GM12878 (cell line): ENCODE measurements around the gene METAP2. TPM values are rescaled to one million over a fixed set of nuclear protein-coding genes. Genes with fewer than 3 reads are reported as not detected.

Experiments
- CREB1 ChIP-seq: IDR thresholded peaks from 2 replicates; pipeline ENCODE4 v1.6.1; 2012; ENCODE audit warnings: low read depth, mild to moderate bottlenecking, inconsistent platforms
- FOXK2 ChIP-seq: fragments of 450-650 bp; IDR thresholded peaks from 2 replicates; pipeline ENCODE4 v1.6.1; 2017; ENCODE audit warnings: mild to moderate bottlenecking, moderate library complexity
- IKZF2 ChIP-seq, 2 experiments: fragments of 450-650 bp; IDR thresholded peaks; 2 replicates each; pipeline ENCODE4 v1.6.1; 2017; ENCODE audit warnings: mild to moderate bottlenecking in 2 of 2, moderate library complexity in 2 of 2
- POLR2A ChIP-seq: IDR thresholded peaks from 2 replicates; pipeline ENCODE4 v1.6.1; 2011; ENCODE audit warnings: low read depth, mild to moderate bottlenecking, low read length
- POU2F2 ChIP-seq: IDR thresholded peaks from 3 replicates; pipeline ENCODE4 v1.6.1; 2011; ENCODE audit warnings: low read depth, mild to moderate bottlenecking, low read length, borderline replicate concordance
- SUPT20H ChIP-seq: IDR thresholded peaks from 2 replicates; pipeline ENCODE4 v1.6.1; 2011; ENCODE audit warnings: low read depth, mild to moderate bottlenecking, low read length, moderate library complexity, borderline replicate concordance; ENCODE audit not compliant: control insufficient read depth
- SUZ12 ChIP-seq: fragments of 200-600 bp; sonication (generic); IDR thresholded peaks from one replicate; pipeline ENCODE4 v1.6.1; 2018; ENCODE audit warnings: antibody characterized with exemption, mild to moderate bottlenecking; ENCODE audit not compliant: unreplicated experiment
- YBX1 ChIP-seq: fragments of 450-650 bp; IDR thresholded peaks from 2 replicates; pipeline ENCODE4 v1.6.1; 2016; ENCODE audit warnings: antibody characterized with exemption
- polyA plus RNA-seq, 11 experiments: library from polyadenylated mRNA; depleted of rRNA in 4 of 11; unstranded in 6 of 11; stranded (reverse) in 5 of 11; fragments of >200 nt; fragmentation: Nextera tagmentation in 4 of 11; fragmentation: Illumina TruSeq in 1 of 11; extraction: Ambion mirVana in 4 of 11; extraction: Trizol in 1 of 11; gene quantifications; 1 replicate in 1 of 11; 2 replicates in 10 of 11; pipeline versions ENCODE4 v1.2.1 to v1.2.3, GENCODE V29; 2011 to 2016; ENCODE audit warnings: inconsistent platforms in 2 of 11, missing spikeins in 2 of 11, low read depth in 1 of 11
- total RNA-seq, 4 experiments: library from RNA; depleted of rRNA in 3 of 4; stranded (reverse); fragments of >200 nt in 3 of 4; fragmentation: Illumina TruSeq in 1 of 4; extraction: Trizol in 1 of 4; gene quantifications; 2 replicates each; pipeline versions ENCODE4 v1.2.1 to v1.2.3, GENCODE V29; 2013 to 2021
- TF ChIP-seq, protein P1 (sequence below): fragments of 450-650 bp; conservative IDR thresholded peaks from 2 replicates; pipeline ENCODE4 v1.6.1; 2017; ENCODE audit warnings: mild to moderate bottlenecking, moderate library complexity
- TF ChIP-seq, protein P2 (sequence below): IDR thresholded peaks from 2 replicates; pipeline ENCODE4 v1.6.1; 2011; ENCODE audit warnings: low read depth, low read length, improper control_type of control experiment, borderline replicate concordance
- TF ChIP-seq, protein P3 (sequence below): fragments of 450-650 bp; formaldehyde crosslinking; IDR thresholded peaks from 2 replicates; pipeline ENCODE4 v1.4.0; 2022; ENCODE audit warnings: mild to moderate bottlenecking, moderate library complexity

Gene METAP2
- total and polyA plus RNA-seq, 10 of the 15 experiments (the other 5 are each of a cell fraction or from before 2014, with no cell fraction given), result 50.7 to 132 (median 73.9) TPM

DNA sequence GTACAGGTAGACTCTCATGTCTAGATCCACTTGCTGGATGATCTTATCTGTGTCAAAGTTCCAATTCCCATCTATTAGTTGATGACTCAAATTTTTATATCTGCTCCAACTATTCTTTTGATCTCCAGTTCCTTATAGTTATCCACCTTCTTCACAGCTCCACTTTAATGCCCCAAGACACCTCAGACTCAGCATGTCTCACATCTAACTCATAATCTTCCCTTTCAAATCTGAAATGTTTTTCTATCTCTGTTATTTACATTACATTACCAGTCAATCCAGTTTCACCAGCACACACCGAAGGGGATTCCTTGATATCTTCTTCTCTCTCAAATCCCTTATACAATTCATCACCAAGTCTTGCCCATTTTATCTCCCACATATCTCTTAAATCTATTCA is 3.7 kb upstream of the METAP2 start (continued):
- TF ChIP-seq, protein P1, sequence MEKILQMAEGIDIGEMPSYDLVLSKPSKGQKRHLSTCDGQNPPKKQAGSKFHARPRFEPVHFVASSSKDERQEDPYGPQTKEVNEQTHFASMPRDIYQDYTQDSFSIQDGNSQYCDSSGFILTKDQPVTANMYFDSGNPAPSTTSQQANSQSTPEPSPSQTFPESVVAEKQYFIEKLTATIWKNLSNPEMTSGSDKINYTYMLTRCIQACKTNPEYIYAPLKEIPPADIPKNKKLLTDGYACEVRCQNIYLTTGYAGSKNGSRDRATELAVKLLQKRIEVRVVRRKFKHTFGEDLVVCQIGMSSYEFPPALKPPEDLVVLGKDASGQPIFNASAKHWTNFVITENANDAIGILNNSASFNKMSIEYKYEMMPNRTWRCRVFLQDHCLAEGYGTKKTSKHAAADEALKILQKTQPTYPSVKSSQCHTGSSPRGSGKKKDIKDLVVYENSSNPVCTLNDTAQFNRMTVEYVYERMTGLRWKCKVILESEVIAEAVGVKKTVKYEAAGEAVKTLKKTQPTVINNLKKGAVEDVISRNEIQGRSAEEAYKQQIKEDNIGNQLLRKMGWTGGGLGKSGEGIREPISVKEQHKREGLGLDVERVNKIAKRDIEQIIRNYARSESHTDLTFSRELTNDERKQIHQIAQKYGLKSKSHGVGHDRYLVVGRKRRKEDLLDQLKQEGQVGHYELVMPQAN, result no peak
- TF ChIP-seq, protein P2, sequence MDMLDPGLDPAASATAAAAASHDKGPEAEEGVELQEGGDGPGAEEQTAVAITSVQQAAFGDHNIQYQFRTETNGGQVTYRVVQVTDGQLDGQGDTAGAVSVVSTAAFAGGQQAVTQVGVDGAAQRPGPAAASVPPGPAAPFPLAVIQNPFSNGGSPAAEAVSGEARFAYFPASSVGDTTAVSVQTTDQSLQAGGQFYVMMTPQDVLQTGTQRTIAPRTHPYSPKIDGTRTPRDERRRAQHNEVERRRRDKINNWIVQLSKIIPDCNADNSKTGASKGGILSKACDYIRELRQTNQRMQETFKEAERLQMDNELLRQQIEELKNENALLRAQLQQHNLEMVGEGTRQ, result no peak
- TF ChIP-seq YBX1 (no peak), FOXK2 (no peak), CREB1 (no peak), IKZF2 (IDR thresholded peaks at IDR 0.05) (no peak), POU2F2 (no peak), SUPT20H (no peak), POLR2A (no peak), SUZ12 (no peak)
- TF ChIP-seq, protein P3, sequence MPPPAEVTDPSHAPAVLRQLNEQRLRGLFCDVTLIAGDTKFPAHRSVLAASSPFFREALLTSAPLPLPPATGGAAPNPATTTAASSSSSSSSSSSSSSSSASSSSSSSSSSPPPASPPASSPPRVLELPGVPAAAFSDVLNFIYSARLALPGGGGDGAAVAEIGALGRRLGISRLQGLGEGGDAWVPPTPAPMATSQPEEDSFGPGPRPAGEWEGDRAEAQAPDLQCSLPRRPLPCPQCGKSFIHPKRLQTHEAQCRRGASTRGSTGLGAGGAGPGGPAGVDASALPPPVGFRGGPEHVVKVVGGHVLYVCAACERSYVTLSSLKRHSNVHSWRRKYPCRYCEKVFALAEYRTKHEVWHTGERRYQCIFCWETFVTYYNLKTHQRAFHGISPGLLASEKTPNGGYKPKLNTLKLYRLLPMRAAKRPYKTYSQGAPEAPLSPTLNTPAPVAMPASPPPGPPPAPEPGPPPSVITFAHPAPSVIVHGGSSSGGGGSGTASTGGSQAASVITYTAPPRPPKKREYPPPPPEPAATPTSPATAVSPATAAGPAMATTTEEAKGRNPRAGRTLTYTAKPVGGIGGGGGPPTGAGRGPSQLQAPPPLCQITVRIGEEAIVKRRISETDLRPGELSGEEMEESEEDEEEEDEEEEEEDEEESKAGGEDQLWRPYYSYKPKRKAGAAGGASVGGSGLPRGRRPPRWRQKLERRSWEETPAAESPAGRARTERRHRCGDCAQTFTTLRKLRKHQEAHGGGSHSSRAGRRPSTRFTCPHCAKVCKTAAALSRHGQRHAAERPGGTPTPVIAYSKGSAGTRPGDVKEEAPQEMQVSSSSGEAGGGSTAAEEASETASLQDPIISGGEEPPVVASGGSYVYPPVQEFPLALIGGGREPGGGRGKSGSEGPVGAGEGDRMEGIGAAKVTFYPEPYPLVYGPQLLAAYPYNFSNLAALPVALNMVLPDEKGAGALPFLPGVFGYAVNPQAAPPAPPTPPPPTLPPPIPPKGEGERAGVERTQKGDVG (CRISPR knock-in tag), result no peak
